HG03108 (cell line): ENCODE data around the gene ETV6.

ENCODE experiments used
- ATAC-seq: cut with Tn5 transposase; IDR thresholded peaks from one replicate; pipeline ENCODE4 v1.9.1; 2021; ENCODE audit warnings: moderate library complexity; ENCODE audit not compliant: unreplicated experiment

The ETV6 gene

DNA sequence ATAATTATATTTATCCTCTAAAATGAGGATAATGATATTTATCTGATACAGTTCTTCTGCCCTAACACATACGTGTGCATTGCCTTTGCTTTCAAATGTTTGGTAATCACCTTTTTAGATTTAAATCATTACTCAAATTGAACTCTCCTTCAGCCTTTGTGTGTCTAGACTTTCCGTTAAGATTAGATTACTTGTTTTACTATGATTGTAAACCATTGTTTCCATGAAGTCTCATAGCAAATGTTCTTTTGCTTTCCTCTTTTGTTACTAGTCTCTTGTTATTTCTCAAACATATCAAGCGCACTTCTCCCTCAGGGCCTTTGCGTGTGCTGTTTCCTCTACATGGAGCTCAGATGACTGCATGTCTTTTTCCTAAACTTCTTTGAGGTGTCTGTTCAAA lies 63.7 kb downstream of the ETV6 start:
- no peak for ATAC-seq

- no peak for ATAC-seq
Observed at GRCh38 chr12:11714626-11715025, 65.2 kb downstream of the ETV6 start.

GRCh38 chr12:11715621-11716020 lies 66.1 kb downstream of the ETV6 start:
- no peak for ATAC-seq

- ATAC-seq: no peak
Observed at GRCh38 chr12:11716794-11717518, 67.5 kb downstream of the ETV6 start.

- ATAC-seq: no peak
Observed at GRCh38 chr12:11717519-11717961, 68.1 kb downstream of the ETV6 start.

DNA sequence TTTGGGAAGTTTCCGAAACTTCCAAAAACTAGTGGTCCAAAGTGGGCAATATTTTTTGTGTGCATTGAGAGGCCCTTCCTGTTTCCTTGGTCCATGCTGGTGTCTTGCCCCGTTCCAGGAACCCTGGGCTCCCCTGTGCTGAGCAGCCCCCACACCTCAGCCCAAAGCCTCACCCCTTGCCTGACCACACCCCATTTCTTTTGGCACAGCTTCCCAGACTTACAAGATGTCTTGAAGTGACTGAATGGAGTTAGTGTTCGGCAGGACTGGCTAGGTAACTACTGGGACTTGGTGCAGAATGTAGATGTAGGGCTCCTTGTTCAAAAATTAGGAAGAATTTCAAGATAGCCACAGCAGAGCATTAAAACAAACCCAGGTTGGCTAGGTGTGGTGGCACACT lies 68.6 kb downstream of the ETV6 start:
- ATAC-seq: no peak

DNA sequence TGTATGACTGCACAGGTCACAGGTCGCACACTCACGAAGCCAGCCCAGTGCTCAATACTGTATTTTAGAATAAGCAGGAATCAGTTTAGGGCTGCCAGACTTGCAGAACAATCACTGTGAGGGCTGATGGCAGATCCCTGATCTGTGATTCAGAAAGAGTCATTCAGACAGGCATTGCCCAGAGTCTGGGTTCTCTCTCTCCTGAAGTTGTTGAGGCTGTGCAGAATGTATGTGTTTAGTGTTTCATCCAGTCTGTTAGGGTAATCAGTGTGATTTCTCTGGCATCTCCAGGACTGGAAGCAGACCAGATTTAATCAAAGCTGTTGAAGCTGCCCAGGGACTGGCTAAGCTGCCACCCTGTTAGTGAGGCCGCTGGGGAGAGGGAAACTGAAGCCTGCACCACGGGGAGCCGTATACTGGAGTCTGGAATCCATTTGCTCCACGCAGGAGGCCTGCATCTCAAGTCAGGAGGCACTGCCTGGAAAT lies 69.3 kb downstream of the ETV6 start:
- ATAC-seq: no peak

- no peak for ATAC-seq
Observed at GRCh38 chr12:11719678-11720099, 70.2 kb downstream of the ETV6 start.

DNA sequence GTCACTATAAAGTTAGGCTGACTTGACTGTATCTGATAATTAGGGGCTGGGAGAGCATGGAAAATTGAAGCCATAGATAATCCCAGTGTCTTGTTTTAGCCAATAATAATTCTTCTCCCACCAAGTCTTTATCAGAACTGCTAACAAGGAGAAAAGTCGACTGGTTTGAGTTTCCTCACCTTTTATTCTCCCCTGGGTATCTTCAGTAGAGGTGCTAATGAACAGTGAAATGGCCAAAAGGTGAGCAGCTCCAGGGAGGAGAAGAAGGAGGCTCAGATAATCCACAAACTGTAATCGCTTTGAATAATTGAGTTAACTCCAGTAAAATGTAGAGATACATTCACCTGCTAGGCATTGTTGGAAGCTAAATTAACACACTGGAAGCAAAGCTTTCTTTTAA lies 72.6 kb downstream of the ETV6 start:
- ATAC-seq: no peak

DNA sequence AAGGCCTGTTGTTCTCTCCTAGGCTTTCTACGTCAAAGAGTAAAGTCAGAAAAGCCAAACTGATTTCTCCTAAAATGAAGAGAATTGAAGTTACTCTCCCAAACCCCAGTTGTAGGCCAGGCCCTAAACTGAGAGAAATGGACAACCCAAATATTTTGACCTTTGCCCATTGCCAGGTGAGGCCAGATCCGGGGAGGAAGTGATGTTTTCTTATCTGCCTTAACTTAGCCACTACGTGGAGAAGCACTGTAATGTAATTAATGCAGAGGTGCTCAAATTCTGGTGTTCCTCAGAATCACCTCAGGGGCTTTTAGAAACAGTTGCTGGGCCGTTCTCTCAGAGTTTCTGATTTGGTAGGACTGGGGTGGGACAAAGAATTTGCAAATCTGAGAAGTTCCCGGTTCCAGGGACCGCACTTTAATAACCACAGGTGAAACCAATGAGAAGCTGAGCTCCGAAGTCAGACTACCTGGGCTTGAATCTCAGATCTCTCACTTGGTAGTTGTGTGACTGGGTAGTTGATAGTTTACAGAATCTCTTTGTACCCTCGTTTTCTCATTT lies 73.2 kb downstream of the ETV6 start:
- ATAC-seq: no peak

GRCh38 chr12:11723993-11724392 lies 74.5 kb downstream of the ETV6 start:
- no peak for ATAC-seq

DNA sequence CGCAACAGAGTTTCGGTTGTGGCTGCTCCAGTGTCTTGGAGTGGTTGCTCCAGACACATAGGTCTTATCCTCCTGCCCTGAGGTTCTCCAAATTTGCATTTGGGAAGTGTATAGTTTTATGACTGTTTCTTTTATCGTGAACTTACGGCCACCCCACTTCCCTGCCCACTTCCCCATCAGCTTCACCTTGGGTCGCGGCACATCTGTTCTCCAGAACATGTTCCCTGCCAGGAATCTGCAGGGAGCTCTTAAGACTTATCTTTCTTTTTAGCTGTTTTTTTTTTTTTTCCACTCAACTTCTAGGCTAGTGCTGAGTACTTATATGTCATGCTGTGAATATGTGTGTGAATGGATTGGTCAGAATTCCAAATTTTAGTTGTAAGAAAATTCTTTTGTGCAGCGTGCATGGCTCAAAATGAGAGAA lies 75.4 kb downstream of the ETV6 start:
- no peak for ATAC-seq

DNA sequence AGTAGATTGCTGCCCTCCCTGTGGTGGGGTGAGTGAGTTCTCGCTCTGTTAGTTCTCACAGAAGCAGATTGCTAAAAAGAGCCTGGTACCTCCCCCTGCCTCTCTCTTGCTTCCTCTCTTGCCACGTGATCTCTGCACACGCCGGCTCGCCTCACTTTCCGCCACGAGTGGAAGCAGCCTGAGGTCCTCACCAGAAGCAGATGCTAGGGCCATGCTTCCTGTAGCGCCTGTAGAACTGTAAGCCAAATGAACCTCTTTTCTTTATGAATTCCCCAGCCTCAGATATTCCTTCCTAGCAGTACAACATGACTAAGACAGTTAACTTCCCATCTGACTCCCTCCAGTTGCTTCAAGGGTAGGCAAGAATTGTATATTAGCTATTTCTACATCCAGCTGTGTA lies 76.2 kb downstream of the ETV6 start:
- no peak for ATAC-seq

GRCh38 chr12:11726659-11727058 lies 77.2 kb downstream of the ETV6 start:
- no peak for ATAC-seq

- no peak for ATAC-seq
Observed at GRCh38 chr12:11727133-11727664, 77.7 kb downstream of the ETV6 start.

DNA sequence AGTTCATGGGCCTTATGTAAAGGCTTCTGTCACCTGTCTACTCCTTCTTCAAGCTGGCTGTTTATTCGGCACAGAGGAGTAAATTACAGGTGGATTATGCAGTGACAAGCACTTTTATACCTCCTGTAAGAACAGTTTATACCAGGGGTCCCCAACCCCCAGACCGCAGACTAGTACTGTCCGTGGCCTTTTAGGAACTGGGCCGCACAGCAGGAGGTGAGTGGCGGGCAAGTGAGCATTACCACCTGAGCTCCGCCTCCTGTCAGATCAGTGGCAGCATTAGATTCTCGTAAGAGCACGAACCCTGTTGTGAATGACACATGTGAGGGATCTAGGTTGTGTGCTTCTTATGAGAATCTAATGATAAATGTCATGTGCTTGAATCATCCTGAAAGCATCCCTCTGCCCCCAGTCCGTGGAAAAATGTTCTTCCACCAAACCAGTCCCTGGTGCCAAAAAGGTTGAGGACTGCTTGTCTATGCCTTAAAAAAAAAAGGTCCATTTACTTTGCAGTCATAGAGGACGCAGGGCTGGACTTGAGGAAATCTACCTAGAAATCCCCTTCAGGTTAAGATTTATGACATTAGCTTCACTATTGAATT lies 78.8 kb downstream of the ETV6 start:
- ATAC-seq: no peak

GRCh38 chr12:11729008-11729407 lies 79.5 kb downstream of the ETV6 start:
- ATAC-seq: no peak

DNA sequence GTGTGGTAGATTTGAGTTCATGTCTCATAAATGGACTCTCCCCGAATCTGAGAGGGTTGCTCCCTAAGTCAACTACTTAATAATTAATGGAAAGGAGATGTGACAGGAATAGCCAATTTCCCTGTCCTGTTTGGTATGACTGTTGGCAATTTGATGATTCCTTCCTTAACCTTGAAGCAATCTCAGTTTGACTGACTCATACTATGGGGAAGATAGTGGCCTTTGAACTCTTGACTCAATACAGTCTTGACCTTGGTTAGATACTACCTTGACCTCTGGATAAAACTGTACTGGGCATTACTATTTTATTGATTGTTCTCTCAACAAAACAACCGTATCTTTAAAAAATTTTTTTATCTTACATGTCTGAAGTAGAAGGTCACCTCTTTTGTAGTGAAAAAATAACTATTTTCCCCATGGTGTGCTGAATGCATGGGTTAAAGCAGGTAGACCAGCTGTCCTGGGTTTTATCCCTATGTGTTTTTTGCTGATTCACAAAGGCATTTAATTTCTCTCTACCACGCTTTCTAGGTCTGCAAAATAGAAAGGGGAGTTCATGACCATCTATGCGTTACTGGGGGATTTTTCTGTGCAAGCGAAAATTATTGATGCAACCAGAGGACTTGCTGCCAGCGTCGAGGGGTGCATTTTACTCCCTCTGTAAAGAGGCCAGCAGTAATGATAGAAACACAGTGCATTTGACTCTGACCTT lies 80.1 kb downstream of the ETV6 start:
- ATAC-seq: no peak

GRCh38 chr12:11730299-11731041 lies 81.0 kb downstream of the ETV6 start:
- peak; percentile 26 for ATAC-seq

- ATAC-seq: no peak
Observed at GRCh38 chr12:11731042-11731357, 81.5 kb downstream of the ETV6 start.

- ATAC-seq: no peak
Observed at GRCh38 chr12:11731455-11731854, 82.0 kb downstream of the ETV6 start.
